ENCODE data around the gene SEC63.
"Not testable (repeated sequence)": the region's sequence is repeated elsewhere in the genome, so short reads cannot be mapped to it uniquely, and the experiment has no call there.

The SEC63 gene

DNA sequence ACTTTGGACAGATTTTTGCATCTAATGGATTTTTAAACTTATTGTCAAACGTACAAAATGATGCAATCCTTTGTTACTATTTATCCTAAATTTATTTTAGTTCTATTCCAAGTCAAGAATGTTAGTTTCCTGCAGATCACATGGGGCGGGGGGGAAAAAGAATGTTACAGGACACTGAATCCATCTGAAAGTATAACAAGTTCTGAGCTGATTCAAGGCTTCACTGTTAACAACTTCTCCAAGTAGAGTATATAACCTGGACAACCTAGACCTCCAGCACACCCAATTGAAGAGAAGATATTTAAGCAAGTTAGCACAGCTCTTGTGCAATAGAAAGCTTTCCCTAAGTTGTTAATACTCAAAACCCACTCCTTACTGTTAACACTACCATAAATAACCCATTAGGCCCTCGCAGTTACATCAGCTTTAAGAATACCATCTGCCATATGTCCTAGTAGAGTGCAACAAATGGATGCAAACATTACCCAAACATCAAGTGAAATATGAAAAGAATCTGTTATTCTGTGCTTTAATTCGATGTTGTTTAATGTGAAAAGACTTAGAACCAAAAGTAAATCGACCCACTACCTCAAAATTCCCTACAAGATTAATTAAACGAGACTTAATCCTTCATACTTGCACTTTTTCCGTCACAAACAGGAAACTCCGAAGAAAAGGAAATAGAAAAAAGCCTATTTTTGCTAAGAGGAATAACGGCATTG lies 1.3 kb downstream of the SEC63 start:
- H3K36me3 ChIP-seq: no peaks in the 10 kb centered on the region
- TF ChIP-seq, protein P1, sequence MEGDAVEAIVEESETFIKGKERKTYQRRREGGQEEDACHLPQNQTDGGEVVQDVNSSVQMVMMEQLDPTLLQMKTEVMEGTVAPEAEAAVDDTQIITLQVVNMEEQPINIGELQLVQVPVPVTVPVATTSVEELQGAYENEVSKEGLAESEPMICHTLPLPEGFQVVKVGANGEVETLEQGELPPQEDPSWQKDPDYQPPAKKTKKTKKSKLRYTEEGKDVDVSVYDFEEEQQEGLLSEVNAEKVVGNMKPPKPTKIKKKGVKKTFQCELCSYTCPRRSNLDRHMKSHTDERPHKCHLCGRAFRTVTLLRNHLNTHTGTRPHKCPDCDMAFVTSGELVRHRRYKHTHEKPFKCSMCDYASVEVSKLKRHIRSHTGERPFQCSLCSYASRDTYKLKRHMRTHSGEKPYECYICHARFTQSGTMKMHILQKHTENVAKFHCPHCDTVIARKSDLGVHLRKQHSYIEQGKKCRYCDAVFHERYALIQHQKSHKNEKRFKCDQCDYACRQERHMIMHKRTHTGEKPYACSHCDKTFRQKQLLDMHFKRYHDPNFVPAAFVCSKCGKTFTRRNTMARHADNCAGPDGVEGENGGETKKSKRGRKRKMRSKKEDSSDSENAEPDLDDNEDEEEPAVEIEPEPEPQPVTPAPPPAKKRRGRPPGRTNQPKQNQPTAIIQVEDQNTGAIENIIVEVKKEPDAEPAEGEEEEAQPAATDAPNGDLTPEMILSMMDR (IDR thresholded peaks at IDR 0.05): no peak
- peaks cover 6% of the 10 kb centered on the region for H3K27me3 ChIP-seq

DNA sequence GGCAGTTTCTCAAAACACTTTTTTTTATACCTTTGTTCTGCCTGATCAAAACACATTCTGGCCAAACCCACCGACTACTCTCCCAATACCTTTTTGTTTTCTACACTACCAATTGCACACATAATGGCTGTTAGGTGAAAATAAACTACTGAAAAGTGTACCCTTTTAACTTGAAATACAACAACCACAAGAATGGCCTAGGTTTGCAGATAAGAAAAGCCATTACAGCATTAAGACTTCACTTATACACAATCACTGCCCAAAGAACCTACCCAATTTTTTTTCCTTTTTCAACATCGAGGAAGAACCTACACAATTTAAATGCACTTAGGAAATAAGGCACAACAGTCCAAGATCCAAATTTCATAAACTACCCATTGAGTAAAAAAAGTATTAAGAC lies 1.8 kb downstream of the SEC63 start:
- TF ChIP-seq, protein P1 (IDR thresholded peaks at IDR 0.05): no peak
- Histone ChIP-seq H3K36me3 (no peaks in the 10 kb centered on the region), H3K4me1 (ENCODE audit: control insufficient read depth in 1 of 2, insufficient read depth in 1 of 2, low read depth in 1 of 2, low read length in 1 of 2) (peaks cover 52 to 55% of the 10 kb centered on the region in 2 experiments), H3K27ac (peak overlapping the region; percentile 93), H3K4me3 (ENCODE audit: low read depth in 1 of 2, low read length in 1 of 2) (peak overlapping the region; percentile 73 to 81), H3K9me3 (no peaks in the 10 kb centered on the region), H3K27me3 (peaks cover 6% of the 10 kb centered on the region)

More for the DNA sequence above, 1.3 kb downstream of the SEC63 start:
- Histone ChIP-seq H3K9me3 (no peaks in the 10 kb centered on the region), H3K4me1 (ENCODE audit: control insufficient read depth in 1 of 2, insufficient read depth in 1 of 2, low read depth in 1 of 2, low read length in 1 of 2) (peaks cover 48 to 52% of the 10 kb centered on the region in 2 experiments), H3K4me3 (ENCODE audit: low read depth in 1 of 2, low read length in 1 of 2) (peak overlapping the region; percentile 73 to 81), H3K27ac (peak overlapping the region; percentile 93)

DNA sequence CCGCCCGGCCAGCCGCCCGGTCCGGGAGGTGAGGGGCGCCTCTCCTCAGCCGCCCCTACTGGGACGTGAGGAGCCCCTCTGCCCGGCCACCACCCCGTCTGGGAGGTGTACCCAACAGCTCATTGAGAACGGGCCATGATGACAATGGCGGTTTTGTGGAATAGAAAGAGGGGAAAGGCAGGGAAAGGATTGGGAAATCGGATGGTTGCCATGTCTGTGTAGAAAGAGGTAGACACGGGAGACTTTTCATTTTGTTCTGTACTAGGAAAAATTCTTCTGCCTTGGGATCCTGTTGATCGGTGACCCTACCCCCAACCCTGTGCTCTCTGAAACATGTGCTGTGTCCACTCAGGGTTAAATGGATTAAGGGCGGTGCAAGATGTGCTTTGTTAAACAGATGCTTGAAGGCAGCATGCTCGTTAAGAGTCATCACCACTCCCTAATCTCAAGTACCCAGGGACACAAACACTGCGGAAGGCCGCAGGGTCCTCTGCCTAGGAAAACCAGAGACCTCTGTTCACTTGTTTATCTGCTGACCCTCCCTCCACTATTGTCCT lies 4.1 kb downstream of the SEC63 start:
- H3K9me3 ChIP-seq; H3K36me3 ChIP-seq; H3K4me3 ChIP-seq (ENCODE audit: low read depth in 1 of 2, low read length in 1 of 2); H3K27ac ChIP-seq; H3K27me3 ChIP-seq: not testable (repeated sequence)
- peaks cover 74 to 77% of the 10 kb centered on the region in 2 experiments for H3K4me1 ChIP-seq (ENCODE audit: control insufficient read depth in 1 of 2, insufficient read depth in 1 of 2, low read depth in 1 of 2, low read length in 1 of 2)

DNA sequence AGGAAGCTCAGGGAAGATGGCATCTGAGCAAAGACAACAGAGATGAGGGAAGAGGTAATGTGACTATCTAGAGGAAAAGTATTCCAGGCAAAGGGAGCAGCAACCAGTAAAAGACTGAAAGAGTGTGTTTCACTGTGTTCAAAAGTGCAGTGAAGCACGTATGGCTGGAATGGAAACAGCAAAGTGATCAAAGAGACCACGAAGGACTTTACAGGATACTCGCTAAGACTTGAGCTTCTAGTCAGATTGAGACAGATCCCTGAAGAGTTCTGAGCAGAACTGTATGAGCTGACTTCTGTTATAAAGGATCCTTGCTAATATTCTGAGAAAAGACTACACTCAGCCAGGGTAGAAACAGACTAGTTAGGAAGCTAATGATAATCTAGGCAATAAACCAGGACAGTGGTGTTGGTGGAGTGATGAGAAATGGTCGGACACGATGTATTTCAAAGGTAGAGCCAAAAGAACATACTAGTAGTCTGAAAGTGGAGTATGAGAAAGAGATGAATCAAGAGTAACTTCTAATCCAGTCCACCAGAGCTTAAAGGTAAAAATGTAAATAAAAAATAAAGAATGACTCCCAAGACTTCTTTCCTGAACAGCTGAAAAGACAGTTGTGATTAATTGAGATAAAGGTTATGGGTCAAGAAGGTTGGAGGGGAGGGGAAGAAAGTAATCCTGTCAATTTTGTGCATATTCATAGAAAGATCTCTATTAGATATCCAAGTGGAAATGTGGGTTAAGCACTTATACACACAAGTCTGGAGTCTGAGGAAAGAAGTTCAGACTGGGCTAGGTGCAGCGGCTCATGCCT lies 14.2 kb downstream of the SEC63 start:
- H3K9me3 ChIP-seq: no peaks in the 10 kb centered on the region
- TF ChIP-seq, protein P1 (IDR thresholded peaks at IDR 0.05): no peak
- H3K36me3 ChIP-seq: no peaks in the 10 kb centered on the region
- H3K27ac ChIP-seq: no peak overlapping the region
- H3K27me3 ChIP-seq: no peaks in the 10 kb centered on the region
- peaks cover 17 to 23% of the 10 kb centered on the region in 2 experiments for H3K4me1 ChIP-seq (ENCODE audit: control insufficient read depth in 1 of 2, insufficient read depth in 1 of 2, low read depth in 1 of 2, low read length in 1 of 2)
- H3K4me3 ChIP-seq (ENCODE audit: low read depth in 1 of 2, low read length in 1 of 2): no peak overlapping the region

DNA sequence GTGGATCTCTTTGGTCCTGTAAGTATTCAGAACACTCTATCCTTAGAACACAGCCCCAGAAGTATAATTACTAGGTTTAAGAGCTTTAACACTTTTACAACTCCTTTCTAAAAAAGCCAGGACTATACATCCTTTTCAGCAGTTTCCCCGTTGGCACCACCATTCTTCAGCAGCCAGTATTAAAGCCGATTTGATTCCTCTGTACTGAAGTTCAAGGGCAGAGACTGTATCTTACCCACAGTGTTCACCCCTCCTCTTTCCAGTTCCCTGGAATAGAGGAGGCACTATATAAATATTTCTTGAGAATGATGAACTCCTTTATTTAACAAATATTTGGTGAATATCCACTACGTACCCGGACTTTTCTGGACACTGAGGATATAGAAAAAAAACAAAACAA lies 15.9 kb downstream of the SEC63 start:
- Histone ChIP-seq H3K36me3 (no peaks in the 10 kb centered on the region), H3K4me1 (ENCODE audit: control insufficient read depth in 1 of 2, insufficient read depth in 1 of 2, low read depth in 1 of 2, low read length in 1 of 2) (peaks cover under 1 to 6% of the 10 kb centered on the region in 2 experiments), H3K9me3 (no peaks in the 10 kb centered on the region), H3K27ac (no peak overlapping the region), H3K4me3 (ENCODE audit: low read depth in 1 of 2, low read length in 1 of 2) (no peak overlapping the region), H3K27me3 (no peaks in the 10 kb centered on the region)
- TF ChIP-seq, protein P1 (IDR thresholded peaks at IDR 0.05): no peak
